Measurements from ENCODE around the gene GSE1.

The GSE1 gene

DNA sequence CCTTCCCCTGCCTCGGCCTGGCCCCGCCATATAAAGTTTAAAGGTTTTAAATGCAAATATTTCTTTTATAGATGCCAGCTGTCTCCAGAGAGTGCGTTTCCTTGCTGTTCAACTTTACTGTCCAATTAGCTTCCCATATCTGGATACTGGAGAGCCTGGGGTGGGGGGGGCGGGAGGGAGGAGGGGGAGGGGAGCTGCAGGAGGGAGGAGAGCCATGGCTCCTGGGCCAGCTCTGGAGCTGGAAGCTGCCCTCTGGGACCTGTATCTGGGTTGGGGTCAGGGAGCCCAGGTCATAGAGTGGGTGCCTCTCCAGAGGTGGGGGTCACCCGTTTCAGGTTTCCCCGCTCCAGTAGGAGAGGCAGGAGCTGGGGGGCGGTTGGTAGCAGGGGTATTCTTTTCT lies 6.2 kb upstream of the GSE1 start:
- peaks cover 20% of the 10 kb centered on the region for H4K20me1 ChIP-seq (ENCODE audit: control insufficient read depth, insufficient read depth, low read depth, low read length)
- H3K4me1 ChIP-seq (ENCODE audit: control insufficient read depth, low read length): peaks cover 58% of the 10 kb centered on the region
- peak overlapping the region; percentile 19 for H3K4me3 ChIP-seq (ENCODE audit: low read length)

GRCh38 chr16:85607321-85607765 lies 5.8 kb upstream of the GSE1 start:
- peaks cover 20% of the 10 kb centered on the region for H4K20me1 ChIP-seq (ENCODE audit: control insufficient read depth, insufficient read depth, low read depth, low read length)
- 0 out of 2 replicates have a peak overlapping the region, but pooled peaks have one; percentile 1 for H3K27ac ChIP-seq (ENCODE audit: low read depth, low read length)
- peak overlapping the region; percentile 55 for H3K4me2 ChIP-seq (ENCODE audit: low read length)
- H3K79me2 ChIP-seq (ENCODE audit: control insufficient read depth, low read length): no peaks in the 10 kb centered on the region; the same call in 1 of the 2 replicates
- TF ChIP-seq, protein P1, sequence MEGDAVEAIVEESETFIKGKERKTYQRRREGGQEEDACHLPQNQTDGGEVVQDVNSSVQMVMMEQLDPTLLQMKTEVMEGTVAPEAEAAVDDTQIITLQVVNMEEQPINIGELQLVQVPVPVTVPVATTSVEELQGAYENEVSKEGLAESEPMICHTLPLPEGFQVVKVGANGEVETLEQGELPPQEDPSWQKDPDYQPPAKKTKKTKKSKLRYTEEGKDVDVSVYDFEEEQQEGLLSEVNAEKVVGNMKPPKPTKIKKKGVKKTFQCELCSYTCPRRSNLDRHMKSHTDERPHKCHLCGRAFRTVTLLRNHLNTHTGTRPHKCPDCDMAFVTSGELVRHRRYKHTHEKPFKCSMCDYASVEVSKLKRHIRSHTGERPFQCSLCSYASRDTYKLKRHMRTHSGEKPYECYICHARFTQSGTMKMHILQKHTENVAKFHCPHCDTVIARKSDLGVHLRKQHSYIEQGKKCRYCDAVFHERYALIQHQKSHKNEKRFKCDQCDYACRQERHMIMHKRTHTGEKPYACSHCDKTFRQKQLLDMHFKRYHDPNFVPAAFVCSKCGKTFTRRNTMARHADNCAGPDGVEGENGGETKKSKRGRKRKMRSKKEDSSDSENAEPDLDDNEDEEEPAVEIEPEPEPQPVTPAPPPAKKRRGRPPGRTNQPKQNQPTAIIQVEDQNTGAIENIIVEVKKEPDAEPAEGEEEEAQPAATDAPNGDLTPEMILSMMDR (IDR thresholded peaks at IDR 0.05; ENCODE audit: low read depth, low read length, poor library complexity, severe bottlenecking): peak; percentile 31
- TF ChIP-seq EZH2phosphoT487 (IDR thresholded peaks at IDR 0.05; ENCODE audit: borderline replicate concordance, low read length): no peak
- peaks cover 59% of the 10 kb centered on the region for H3K4me1 ChIP-seq (ENCODE audit: control insufficient read depth, low read length)
- H3K9me3 ChIP-seq (ENCODE audit: control insufficient read depth, insufficient read depth, low read length): no peaks in the 10 kb centered on the region
- peak overlapping the region; percentile 19 for H3K4me3 ChIP-seq (ENCODE audit: low read length)
- H3F3A ChIP-seq (ENCODE audit: control insufficient read depth, insufficient read depth): peaks cover 4% of the 10 kb centered on the region; the same call in 1 of the 2 replicates
- H3K9me2 ChIP-seq (replicated peaks; ENCODE audit: control insufficient read depth, low read length): no peaks in the 10 kb centered on the region
- H3K27me3 ChIP-seq (ENCODE audit: control insufficient read depth, low read length): peaks cover 9% of the 10 kb centered on the region; the same call in 1 of the 2 replicates
- no peaks in the 10 kb centered on the region for H3K36me3 ChIP-seq (ENCODE audit: control insufficient read depth, low read length)

More for the DNA sequence above, 6.2 kb upstream of the GSE1 start:
- Histone ChIP-seq H3K79me2 (ENCODE audit: control insufficient read depth, low read length) (no peaks in the 10 kb centered on the region; the same call in 1 of the 2 replicates), H3K9me2 (replicated peaks; ENCODE audit: control insufficient read depth, low read length) (no peaks in the 10 kb centered on the region), H3K4me2 (ENCODE audit: low read length) (peak overlapping the region; percentile 55), H3F3A (ENCODE audit: control insufficient read depth, insufficient read depth) (0 out of 2 replicates have a peak, but pooled peaks cover 3% of the 10 kb centered on the region), H3K27me3 (ENCODE audit: control insufficient read depth, low read length) (peaks cover 9% of the 10 kb centered on the region), H3K9me3 (ENCODE audit: control insufficient read depth, insufficient read depth, low read length) (no peaks in the 10 kb centered on the region), H3K27ac (ENCODE audit: low read depth, low read length) (no peak overlapping the region), H3K36me3 (ENCODE audit: control insufficient read depth, low read length) (no peaks in the 10 kb centered on the region)
- TF ChIP-seq, protein P1 (IDR thresholded peaks at IDR 0.05; ENCODE audit: low read depth, low read length, poor library complexity, severe bottlenecking): no peak
- no peak for TF ChIP-seq EZH2phosphoT487 (IDR thresholded peaks at IDR 0.05; ENCODE audit: borderline replicate concordance, low read length)

- Histone ChIP-seq H3K4me2 (ENCODE audit: low read length) (peak overlapping the region; percentile 55), H3K36me3 (ENCODE audit: control insufficient read depth, low read length) (no peaks in the 10 kb centered on the region), H3K9me2 (replicated peaks; ENCODE audit: control insufficient read depth, low read length) (no peaks in the 10 kb centered on the region), H3K27ac (ENCODE audit: low read depth, low read length) (0 out of 2 replicates have a peak overlapping the region, but pooled peaks have one; percentile 1), H3K4me1 (ENCODE audit: control insufficient read depth, low read length) (peaks cover 58% of the 10 kb centered on the region), H3F3A (ENCODE audit: control insufficient read depth, insufficient read depth) (peaks cover 9% of the 10 kb centered on the region), H4K20me1 (ENCODE audit: control insufficient read depth, insufficient read depth, low read depth, low read length) (peaks cover 20% of the 10 kb centered on the region), H3K4me3 (ENCODE audit: low read length) (peak overlapping the region; percentile 19), H3K9me3 (ENCODE audit: control insufficient read depth, insufficient read depth, low read length) (no peaks in the 10 kb centered on the region), H3K79me2 (ENCODE audit: control insufficient read depth, low read length) (no peaks in the 10 kb centered on the region; the same call in 1 of the 2 replicates), H3K27me3 (ENCODE audit: control insufficient read depth, low read length) (peaks cover 9% of the 10 kb centered on the region; the same call in 1 of the 2 replicates)
- TF ChIP-seq, protein P1 (IDR thresholded peaks at IDR 0.05; ENCODE audit: low read depth, low read length, poor library complexity, severe bottlenecking): peak; percentile 2
- TF ChIP-seq EZH2phosphoT487 (IDR thresholded peaks at IDR 0.05; ENCODE audit: borderline replicate concordance, low read length): no peak
These were observed 5.2 kb upstream of the GSE1 start for GRCh38 chr16:85607796-85608514.

Data from DOHH2 (cell line).